Activated CD4-positive, alpha-beta T cell treated with anti-CD3 and anti-CD28 coated beads, Interleukin-2, Interleukin-6, amounts not matched to agents 100 ng/mL and 50 ng/mL, durations not matched to agents 16 hours and 8 hours (primary cell): ENCODE results near the gene KMT2A.
"Not testable (repeated sequence)": the region's sequence is repeated elsewhere in the genome, so short reads cannot be mapped to it uniquely, and the experiment has no call there.

Experiments
- DNase-seq: peaks from one replicate; pipeline ENCODE4 v3.0.0-alpha.2; 2020

Gene KMT2A

DNA sequence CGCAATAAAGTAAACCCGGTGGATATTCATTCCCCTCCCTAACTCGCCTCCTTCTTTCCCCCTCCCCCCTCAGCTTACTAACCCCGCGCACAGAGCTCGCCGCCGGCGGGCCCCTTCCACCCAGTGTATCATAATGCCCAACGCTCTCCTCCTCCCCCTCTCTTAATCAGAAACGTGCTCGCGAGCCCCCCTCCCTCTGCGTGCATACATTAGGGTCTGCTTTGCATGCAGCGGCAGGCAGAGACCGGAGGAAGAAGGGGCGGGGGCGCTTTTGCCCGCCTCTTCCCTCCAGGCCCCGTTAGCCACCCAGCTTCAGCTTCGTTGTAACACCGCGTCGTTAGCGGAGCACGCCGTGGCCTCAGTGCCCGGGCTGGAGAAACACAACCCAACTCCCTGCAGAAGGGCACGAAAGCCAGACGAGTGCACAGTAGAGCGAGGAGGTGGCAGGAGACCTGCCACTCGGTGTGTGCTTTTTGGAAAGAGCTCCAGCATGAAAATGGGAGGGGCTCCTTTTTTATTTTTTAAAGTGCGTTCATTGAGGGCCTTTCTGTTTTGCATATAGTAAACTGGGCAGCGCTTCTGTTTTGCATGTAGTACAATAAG is 901 bp upstream of the KMT2A start:
- DNase-seq = peak; percentile 85

DNA sequence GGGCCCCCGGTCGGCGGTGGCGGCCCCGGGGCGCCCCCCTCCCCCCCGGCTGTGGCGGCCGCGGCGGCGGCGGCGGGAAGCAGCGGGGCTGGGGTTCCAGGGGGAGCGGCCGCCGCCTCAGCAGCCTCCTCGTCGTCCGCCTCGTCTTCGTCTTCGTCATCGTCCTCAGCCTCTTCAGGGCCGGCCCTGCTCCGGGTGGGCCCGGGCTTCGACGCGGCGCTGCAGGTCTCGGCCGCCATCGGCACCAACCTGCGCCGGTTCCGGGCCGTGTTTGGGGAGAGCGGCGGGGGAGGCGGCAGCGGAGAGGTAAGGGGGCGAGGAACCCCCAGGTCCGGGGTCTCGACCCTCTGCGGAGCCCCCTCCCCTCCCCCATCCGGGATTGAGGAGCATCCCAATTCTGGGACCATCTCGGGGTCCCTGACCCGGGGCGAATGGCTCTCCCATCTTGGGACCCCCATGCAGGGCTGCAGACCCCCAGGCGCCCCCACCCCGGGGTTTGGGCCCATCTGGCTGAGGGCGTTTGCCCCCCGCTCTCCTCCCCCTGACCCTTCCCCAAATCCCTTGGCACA is 431 bp downstream of the KMT2A start:
- DNase-seq = peak; percentile 43

DNA sequence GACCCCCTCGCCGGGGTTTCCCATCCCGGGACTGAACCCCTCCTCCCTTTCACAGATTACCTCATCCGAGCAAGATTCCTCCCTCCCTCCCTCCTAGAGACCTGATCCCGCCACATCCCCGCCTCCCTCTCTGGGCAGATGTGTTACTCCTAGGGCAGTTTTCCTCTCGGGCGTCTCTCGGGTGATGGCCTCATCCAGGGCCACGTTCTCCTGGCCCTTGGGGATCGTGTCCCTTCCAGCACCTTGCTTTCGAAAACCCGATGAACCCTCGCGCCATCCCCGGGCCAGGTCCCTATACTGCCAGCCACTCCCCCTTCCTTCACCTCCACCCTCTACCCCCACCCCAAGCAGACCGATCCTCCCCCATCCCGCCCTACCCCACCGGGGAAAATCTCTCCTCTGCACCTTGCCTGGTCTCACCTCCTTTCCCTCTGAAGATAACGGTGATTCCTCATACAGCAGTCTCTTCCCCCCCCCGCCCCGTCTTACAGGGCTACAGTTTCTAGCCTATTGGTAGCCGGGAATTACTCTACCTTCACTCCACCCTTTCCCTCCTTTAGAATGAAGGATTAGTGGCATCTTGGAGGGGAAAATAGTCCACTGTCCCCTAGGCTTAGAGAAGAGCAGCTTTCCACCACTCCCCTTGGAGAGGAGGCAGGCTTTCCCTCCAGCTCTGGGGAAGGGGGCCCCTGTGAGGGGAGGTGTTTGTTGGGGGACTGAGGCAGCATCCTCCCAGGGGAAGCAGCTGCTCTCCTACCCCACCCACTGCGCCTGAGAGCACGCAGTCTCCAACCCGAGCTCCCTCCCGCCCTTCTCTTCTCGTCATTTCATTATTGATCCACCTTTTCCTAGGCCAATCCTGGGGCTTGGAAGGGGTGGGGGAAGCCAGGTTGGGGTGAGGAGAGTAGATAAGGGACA is 1.2 kb downstream of the KMT2A start:
- DNase-seq = peak; percentile 73

DNA sequence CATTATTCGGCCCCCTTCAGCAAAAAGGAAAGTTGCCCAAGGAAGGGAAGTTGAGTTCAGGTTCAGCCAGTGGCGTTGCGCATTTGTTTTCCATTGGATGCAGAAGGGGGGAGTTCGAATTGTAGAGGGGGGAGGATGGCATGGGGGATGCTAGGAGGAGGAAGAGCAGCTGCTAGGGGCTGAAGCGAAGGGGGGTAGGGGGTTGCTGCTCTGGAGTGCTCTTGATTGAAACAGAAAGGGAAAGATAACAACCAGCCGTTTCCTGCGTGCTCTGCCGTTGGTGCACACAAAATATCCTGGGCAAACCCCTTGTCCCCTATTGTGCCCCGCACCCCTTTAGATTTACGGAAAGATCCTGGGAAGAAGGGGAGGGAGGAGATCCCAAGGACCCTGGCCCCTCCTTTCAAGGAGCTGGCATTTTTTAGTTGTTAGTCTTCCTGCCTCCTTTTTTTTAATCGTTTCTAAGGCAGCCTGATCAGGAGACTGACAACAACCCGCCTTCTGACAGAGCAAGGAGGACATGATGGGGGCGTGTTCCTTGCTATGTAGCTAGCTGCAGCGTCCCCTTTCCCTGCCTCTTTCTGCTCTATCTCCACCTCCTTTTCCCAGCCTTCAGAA is 2.1 kb downstream of the KMT2A start:
- peak; percentile 69 for DNase-seq

DNA sequence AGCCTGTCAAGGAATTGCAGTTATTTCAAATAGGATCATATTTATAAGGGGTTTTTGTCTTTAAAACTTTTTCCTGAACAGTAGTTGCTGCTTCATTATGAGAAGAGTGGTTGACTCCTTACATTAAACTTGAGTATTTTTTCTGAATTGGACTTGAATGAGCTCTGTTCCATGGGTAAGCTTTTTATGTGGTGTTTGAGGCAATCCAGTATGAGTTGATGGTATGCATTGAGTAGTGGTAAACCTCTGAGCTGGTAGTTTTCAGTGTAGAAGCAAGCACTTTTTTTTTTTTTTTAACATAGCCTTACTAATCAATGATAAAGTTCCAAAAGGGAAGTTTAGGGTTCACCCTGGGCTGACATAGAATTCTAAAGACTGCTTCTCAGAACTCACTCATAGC is 3.4 kb downstream of the KMT2A start:
- peak; percentile 51 for DNase-seq

DNA sequence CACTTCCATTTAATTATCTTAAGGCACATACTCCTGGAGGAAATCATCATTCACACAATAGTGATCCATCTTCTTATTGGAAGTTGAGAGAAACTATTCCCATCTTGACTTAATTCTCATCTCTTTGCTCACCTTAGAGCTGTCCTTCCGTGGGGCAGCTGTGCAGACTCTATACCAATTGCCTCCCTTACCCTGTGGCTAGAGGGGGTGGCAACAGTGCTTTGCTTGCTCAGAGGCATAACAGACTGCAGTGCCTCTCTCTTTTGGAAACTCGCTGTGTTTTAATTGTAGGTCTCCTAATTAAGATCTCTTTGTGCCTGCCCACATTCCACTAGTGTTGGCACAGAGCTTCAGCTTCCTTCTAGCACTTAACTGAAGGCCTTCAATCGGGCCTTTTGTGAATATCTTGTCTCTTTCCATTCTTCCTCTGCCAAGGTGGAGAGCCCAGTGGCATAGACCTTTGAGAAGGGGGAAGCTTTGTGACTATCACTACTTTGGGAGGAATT is 5.5 kb downstream of the KMT2A start:
- DNase-seq = peak; percentile 34

DNA sequence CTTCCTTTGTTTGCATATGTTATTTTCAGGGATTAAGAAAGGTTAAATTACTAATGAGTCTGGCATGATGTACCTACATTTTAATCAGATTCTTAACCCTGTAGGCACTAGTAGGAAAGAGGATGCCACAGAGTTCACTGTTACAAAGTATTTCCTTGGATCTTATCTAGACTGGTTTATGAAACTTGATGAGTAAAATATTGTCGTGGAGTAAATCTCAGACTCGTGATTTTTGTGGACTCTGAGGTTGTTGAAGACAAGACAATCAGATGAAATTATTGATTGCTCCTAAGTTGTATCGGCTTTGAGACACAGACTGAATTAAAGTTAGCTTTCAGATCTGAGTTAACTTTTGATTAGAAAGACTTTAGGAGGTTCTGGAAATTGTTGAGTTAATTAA is 6.0 kb downstream of the KMT2A start:
- peak; percentile 49 for DNase-seq

DNA sequence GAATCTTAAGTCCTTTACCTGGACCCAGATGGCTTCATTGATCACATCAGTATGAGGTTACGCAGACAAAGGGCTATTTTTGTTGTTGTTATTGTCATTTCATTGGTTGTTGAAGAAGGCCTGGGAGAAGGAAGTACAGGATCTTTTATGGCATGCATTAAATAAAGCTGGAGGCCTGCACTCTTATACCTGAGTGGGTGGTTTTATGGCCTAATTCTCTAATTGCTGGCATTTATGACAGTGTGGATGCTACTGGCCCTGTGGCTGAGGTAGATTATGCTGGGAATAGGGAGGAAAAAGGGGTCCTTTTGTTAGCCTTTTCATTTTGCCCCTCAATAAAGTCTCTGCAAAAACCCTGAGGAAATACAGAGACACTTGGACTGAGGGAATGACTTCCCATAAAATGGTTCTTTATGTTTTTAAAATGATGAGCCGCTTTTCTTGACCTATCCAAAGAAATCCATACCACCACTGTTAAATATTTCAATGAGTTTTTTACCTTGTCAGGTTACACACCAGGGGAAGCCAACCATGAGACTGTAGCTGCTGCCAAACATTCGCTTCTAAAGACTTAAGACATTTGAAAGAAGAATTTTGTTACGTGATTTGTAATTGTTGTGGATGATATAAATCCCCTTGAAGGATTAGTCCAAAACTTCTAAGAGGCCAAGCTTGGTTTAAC is 6.8 kb downstream of the KMT2A start:
- no peak for DNase-seq

DNA sequence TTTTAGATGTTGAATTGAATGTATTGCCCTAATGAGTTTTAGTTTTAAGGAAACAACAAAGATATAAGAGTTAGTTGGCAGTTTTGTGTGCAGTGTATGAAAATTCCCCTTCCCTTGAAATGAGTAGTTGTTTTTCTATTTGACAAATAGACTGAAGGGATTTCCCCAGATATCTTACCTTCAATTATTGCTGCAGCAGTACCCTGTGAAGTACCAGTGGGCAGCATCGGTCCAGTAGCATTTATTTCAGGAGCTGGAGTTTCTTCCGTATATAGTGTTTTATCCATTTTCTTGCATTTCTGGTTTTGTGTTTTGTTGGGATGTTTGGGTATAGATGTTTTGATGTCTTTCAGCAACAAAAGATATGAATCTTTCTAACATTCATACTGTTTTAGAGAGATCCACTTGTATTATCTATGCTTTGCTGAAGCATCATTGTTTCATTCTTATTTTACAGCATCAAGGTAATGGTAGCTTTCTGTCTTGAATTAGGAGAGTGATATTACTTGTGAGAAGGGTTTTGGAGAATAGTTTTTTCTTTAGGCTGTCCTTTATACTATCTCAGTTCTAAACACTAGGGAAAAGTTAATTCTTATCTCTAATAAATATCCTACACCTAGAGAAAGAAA is 7.4 kb downstream of the KMT2A start:
- DNase-seq = peak; percentile 76

DNA sequence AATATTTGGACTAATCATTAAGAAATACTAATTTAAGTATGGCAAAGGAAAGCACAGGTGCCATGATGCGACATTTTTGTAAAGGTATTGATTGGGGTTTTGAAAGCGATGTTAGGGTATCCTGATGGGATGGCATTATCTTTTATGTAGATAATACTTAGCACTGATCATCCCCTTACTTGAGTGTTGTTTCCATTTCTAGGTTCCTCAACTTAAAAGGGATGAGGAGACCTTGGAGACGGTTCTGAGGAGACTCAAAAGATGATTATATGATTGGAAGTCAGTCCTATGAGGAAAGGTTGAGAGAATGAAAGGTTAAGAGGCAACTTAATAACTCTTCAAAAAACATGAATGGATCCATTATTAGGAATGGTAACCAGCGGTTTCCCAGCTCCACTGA is 11.1 kb downstream of the KMT2A start:
- DNase-seq = no peak

DNA sequence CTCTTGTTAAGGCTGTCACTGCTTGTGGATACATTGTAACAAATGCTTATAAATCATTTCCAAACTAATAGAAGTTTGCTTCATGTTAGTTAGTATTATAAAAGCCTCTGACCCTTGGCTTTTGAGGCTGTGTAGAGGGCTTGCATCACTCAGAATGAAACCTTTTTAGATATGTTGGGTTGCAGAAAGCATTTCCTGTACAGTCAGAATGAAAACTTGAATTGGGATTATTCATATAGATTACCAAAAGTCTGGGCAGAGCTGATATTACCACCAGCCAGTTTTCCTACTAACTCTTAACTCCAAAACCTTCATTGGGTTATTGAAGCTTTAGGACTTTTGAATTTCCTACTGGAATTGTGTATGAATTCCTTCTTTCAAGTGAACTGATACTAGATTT is 12.0 kb downstream of the KMT2A start:
- DNase-seq = peak; percentile 86

DNA sequence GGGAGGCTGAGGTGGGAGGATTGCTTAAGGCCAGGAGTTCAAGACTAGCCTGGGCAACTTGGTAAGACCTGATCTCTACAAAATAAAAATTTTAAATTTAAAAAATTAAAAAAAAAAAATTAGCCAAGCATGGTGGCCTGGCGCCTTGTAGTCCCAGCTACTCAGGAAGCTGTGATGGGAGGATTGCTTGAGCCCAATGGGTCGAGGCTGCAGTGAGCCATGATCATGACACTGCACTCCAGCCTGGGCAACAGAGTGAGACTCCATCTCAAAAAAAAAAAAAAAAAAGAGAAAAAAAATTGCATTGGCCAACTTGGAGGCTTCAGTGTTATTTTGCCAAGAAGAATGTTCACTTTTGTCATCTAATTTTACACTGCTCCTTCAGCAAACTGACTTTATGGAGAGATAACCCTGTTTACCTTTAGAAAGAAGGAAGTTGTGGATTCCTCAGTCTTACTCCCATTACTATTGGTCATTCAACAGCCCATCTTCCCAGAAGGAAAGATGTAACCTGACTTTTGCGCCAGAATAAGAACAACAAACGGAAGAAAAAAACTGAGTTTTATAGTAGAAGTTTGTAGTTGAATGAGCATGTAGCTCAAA is 13.1 kb downstream of the KMT2A start:
- DNase-seq = no peak

DNA sequence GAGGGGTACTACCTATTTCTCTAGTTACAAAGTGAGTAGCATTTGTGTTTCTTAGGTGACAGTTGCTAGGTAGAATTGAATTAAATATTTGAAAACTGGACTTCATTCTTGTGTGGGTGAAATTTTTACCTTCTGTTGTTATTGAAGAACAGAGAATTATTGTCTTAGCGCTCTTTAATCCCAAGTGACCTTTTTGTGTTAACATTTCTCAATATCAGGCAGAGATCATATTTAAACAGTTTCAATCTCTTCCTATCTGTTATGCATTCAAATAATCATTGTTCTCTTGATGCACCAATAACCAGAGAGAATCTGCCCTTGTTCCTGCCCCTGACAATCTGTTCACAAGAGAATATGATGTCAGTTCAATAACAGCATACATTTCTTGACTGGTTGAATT is 14.2 kb downstream of the KMT2A start:
- no peak for DNase-seq

DNA sequence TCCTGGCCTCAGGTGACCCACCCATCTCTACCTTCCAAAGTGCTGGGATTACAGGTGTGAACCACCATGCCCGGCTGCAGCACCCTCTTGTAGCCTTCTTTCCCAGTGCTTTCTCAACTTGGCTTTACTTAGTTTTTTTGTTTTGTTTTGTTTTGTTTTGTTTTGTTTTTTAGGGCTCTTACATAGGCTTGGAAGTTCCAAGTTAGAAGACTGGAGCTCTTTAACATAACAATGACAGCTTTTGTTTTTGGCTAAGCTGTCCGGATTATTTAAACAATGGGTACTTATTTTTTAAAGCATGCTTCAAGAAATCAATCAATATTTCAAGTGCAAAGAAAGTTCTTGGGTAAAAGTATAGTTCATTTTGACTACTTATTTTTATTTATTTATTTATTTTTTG is 25.9 kb downstream of the KMT2A start:
- DNase-seq = no peak

DNA sequence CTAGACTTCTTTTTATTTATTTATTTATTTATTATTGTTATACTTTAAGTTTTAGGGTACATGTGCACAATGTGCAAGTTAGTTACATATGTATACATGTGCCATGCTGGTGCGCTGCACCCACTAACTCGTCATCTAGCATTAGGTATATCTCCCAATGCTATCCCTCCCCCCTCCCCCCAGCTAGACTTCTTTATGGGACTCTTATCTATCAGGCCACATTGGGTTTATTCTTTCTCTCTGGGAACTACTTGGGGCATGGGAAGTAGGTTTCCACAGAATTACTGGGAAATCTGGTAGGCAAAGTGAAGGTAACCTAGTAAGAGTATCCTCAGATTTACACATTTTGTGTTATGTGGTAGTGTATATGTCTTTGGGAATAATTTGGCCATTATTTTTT is 32.7 kb downstream of the KMT2A start:
- not testable (repeated sequence) for DNase-seq

DNA sequence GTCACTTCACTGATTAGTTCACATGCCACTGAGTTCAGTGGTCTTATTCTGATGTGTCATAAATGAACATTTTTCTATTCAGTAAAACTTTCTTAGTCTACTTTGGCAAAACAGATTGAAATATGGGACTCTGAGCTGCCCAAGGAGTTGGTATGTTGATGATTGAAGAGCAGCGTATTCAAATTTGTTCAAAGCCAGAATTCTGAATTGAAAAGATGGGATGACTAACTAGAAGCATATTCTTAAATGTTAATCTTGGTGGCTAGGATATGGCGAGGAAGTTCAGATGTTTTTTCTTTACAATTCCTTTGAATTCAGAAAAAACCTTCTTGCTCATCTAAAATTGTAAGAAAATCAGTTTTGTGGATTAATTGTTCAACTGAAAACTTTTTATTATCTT is 34.7 kb downstream of the KMT2A start:
- DNase-seq = no peak

DNA sequence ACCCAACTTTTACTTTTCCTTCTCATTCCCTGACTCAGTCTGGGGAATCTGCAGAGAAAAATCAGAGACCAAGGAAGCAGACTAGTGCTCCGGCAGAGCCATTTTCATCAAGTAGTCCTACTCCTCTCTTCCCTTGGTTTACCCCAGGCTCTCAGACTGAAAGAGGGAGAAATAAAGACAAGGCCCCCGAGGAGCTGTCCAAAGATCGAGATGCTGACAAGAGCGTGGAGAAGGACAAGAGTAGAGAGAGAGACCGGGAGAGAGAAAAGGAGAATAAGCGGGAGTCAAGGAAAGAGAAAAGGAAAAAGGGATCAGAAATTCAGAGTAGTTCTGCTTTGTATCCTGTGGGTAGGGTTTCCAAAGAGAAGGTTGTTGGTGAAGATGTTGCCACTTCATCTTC is 37.2 kb downstream of the KMT2A start:
- no peak for DNase-seq

DNA sequence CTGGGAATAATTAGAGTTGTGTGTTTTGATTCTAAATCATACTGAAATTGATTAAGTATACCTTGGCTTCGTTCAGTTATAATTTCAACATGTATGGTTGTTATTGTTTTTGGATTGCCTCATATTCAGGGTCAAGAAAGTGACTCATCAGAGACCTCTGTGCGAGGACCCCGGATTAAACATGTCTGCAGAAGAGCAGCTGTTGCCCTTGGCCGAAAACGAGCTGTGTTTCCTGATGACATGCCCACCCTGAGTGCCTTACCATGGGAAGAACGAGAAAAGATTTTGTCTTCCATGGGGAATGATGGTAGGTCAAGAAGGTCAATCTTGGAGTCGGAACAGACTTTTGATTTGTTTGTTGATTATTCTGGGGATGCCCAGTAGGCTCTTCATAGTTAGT is 40.4 kb downstream of the KMT2A start:
- no peak for DNase-seq

DNA sequence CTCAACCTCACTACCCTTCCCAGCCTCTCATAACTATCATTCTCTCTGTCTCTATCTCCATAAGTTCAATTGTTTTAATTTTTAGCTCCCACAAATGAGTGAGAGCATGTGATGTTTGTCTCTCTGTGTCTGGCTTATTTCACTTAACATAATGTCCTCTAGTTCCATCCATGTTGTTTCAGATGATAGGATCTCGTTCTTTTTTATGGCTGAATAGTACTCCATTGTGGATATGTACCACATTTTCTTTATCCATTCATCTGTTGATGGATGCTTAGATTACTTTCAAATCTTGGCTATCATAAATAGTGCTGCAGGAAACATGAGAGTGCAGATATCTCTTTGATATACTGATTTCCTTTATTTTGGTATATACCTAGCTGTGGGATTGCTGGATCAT is 44.9 kb downstream of the KMT2A start:
- not testable (repeated sequence) for DNase-seq

DNA sequence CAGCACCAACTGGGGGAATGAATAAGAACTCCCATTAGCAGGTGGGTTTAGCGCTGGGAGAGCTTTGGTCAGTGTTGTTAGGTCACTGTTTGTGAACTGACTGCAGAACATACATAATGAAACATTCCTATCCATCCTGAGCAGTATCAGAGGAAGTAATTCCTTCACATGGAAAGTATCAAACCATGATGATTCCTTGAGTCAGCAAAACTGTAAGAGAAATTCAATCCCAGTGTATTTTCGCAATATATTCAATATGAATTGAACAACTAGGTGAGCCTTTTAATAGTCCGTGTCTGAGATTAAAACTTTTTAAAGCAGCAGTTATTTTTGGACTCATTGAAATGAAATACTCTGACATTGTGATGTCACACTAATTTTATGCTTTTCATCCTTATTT is 48.1 kb downstream of the KMT2A start:
- no peak for DNase-seq

DNA sequence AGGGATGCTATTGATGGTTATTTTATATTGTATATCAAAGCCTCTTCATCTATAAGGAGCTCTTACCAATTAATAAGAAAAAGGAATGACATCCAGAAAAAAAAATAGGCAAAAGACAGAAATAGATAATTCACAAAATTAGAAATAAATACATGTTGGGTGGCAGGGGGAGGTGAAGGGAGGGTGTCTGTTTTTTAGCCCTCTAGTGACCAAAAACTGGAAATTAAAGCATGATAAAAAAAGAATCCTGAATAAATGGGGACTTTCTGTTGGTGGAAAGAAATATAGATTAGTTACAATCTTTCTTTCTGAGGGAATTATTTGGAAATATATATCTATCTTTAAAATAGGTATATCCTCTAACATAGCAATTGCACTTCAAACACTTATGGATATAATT is 49.0 kb downstream of the KMT2A start:
- DNase-seq = no peak
